HG03103 (cell line): ENCODE measurements around the gene NOLC1.
"Not testable (repeated sequence)": the region's sequence is repeated elsewhere in the genome, so short reads cannot be mapped to it uniquely, and the experiment has no call there.

Experiments
- ATAC-seq: cut with Tn5 transposase; IDR thresholded peaks from one replicate; pipeline ENCODE4 v1.9.1; 2021; ENCODE audit warnings: low read depth; ENCODE audit not compliant: unreplicated experiment

The NOLC1 gene

DNA sequence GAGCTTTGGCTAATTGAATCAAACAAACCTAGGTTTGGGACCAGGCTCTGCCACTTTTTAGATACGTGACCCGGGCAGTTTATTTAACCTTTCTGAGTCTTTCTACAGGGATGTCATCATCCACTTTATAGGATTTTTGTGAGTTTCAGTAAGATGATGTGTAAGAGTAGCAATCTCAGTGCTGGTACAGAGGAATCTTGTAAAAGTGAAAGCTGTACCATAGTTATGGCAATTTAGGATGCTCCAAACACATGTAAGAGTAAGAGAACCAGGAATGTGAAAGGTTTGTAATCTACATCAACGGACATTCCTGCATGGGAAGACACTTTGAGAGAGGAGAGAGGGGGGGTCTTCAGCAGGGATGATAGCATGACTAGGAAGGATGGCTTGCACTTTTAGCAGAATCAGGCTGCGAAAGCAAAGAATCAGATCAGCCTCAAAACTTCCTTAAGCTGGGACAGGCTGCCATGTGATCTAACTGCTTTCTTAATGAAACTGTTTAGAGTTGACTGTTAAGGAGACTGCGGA lies 968 bp downstream of the NOLC1 start:
- ATAC-seq: no peak

DNA sequence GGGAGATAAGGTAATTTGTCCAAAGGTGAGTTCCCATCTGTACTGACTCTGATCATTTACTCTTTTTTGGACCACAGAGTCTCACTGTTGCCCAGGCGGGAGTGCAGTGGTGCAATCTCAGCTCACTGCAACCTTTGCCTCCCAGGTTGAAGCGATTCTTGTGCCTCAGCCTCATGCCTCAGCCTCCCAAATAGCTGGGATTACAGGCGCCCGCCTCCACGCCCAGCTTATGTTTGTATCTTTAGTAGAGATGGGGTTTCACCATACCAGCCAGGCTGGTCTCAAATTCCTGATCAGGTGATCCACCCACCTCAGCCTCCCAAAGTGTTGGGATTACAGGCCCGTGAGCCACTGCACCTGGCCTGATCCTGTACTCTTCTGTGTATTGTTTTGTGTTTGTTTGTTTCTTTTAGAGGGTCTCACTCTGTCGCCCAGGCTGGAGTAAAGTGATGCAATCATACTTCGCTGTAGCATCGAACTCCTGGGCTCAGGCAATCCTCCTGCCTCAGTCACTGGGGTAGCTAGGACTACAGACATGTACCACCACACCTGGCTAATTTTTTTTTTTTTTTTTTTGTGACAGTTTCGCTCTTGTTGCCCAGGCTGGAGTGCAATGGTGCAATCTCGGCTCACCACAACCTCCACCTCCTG lies 2.4 kb downstream of the NOLC1 start:
- ATAC-seq: no peak

DNA sequence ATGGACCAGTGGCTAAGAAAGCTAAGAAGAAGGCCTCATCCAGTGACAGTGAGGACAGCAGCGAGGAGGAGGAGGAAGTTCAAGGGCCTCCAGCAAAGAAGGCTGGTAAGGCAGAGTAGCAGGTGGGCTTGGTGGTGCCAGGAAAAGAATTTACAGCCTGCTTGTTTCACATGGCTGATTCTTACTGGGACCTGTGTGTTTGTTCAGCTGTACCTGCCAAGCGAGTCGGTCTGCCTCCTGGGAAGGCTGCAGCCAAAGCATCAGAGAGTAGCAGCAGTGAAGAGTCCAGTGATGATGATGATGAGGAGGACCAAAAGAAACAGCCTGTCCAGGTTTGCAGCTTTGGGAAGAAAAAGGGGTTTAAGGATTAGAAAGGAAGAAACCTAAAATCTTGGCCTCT lies 5.0 kb downstream of the NOLC1 start:
- no peak for ATAC-seq

DNA sequence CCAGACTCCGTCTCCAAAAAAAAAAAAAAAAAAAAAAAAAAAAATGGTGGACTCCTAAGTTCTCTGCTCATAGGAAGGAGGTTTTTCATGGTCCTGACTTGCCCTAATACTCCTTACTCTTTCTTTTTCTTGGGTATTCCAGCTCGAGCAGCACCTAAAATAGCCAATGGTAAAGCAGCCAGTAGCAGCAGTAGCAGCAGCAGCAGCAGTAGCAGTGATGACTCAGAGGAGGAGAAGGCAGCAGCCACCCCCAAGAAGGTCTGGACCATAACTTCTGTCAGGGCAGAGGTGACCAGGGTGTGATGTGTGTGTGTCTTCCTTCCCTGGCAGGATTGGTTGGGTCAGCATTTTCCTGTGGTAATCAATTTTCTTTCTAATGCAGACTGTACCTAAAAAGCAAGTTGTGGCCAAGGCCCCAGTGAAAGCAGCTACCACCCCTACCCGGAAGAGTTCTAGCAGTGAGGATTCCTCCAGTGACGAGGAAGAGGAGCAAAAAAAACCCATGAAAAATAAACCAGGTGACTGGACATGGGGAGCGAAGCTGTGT lies 6.9 kb downstream of the NOLC1 start:
- no peak for ATAC-seq

DNA sequence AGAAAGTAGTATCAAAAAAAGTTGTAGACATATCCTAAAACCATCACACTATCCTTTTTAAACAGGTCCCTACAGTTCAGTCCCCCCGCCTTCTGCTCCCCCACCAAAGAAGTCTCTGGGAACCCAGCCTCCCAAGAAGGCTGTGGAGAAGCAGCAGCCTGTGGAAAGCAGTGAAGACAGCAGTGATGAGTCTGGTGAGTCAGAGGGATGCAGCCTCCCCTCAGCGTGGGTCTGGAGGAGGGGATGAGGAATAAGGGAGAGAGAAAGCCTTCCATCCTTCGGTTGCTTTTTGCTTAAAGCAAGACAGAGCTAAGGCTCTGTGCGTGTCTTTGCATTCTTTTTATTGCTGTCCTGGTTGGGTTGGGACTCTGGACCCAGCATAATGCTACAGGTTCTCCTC lies 7.6 kb downstream of the NOLC1 start:
- ATAC-seq: no peak

DNA sequence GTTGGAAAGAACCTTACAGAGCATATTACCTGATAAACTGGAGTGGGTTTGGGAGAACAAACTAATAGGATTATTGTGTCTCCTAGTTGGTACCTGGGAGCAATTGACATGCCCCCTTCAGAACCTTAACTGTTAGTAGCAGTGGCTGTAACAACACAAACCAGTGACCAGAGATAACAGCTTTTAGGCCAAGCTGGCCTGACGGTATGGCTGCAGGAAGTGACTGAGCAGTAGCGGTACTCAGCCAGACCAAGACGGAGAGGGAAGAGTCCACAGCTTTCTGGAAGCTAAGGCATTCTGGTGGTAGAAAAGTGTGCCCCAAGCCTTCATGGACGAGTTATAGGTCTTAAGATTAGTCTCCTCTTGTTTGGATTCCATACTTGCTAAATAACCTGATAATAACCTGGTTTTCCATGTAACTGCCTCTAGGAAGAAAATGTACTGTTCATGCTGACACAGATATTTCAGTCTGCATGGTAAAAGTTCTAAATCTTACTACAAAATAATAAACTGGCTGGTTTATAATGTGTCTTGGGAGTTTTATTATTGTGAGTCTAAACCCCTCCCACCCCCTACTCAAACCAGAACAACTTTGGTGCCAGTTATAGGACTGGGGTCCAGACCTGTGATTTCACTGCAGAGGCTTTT lies 11.3 kb downstream of the NOLC1 start:
- ATAC-seq: no peak

DNA sequence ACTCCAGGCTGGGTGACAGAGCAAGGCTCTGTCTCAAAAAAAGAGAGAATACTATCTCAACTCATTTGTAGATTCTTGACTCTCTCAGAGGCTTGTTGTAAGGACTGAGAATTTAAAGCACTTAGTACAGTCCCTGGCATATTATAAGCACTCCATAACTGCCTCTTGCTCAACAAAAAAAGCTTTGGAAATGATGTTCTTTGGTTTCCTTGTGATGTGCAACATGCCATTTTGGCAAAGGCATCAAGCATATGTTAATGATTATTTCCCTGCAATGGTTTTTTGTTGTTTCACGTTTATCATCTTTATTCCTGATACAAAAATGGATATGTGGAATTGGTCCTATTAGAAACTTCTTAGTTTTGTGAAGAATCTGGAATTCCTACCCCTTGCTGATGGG lies 15.7 kb downstream of the NOLC1 start:
- ATAC-seq: no peak

DNA sequence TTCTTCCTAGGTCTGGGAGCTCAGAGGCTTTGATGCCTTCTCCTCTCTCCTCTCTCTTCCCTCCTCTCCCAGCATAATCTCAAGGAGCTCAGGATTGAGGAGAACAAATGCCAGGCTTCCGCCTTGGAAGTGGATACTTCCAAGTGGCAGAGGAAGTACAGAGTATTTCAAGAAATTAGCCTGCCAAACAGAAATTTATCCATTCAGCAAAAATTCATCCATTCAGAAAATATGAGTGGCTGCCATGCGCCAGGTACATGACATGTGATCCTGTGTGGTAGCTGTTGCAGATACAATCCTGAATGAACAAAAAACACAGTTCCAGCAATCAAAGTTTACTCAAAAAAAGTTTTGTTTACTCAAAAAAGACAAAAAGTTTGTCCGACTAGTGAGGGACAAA lies 18.4 kb downstream of the NOLC1 start:
- ATAC-seq: no peak

DNA sequence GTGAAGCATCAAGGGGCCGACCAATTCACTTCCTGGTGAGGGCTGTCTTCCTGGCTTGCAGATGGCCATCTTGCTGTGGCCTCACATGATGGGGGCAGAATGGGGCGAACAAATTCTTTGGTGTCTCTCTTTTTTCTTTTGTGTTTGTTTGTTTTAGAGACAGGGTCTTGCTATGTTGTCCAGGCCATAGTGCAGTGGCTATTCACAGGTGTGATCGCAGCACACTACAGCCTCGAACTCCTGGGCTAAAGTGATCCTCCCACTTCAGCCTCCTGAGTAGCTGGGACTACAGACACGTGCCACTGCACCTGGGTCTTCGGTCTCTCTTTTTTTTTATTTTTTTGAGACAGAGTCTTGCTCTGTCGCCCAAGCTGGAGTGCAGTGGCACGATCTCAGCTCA lies 20.1 kb downstream of the NOLC1 start:
- no peak for ATAC-seq

DNA sequence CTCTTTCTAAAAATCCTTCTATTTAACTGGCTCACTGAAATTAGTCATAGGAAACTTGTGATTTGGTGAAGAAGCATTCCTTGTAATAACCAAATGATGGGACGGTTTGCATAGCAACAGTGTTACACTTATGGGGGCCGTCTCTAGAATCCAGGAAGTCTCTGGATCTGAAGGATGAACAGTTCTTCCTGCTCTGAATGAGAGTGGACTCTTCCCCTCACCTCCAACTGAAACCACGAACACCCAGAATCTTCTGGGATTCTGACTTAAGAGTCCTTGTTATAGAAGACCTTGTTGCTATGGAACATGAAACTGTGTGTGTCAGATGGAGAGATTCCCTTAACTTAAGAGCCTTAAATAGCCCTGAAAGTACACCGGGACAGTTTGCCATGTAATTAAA lies 23.2 kb downstream of the NOLC1 start:
- ATAC-seq: no peak

DNA sequence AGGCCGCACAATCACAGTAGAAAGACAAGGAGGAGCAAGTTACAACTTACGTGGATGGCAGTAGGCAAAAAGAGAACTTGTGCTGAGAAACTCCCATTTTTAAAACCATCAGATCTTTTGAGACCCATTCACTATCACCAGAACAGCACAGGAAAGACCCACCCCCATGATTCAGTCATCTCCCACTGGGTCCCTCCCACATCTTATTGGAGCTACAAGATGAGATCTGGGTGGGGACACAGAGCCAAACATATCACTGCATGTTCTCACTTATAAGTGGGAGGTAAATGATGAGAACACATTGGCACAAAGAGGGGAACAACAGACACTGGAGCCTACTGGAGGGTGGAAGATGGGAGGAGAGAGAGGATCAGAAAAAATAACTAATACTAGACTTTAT lies 32.4 kb downstream of the NOLC1 start:
- no peak for ATAC-seq

DNA sequence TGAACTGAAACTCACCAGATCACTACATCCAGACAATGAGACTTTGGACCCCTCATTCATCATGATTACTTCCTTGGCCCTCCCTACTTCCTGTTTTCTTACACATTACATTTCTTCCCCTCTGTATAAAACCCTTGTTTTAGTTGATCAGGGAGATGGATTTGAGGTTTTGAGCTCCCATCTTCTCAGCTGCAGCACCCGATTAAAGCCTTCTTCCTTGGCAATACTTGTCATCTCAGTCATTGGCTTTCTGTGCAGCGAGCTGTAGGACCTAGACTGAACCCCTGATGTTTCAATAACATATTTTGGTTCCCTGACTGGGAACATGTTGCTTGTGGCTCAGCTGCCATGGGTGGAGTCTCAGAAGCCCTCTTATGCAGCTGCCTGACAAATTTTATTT lies 33.1 kb downstream of the NOLC1 start:
- no peak for ATAC-seq

DNA sequence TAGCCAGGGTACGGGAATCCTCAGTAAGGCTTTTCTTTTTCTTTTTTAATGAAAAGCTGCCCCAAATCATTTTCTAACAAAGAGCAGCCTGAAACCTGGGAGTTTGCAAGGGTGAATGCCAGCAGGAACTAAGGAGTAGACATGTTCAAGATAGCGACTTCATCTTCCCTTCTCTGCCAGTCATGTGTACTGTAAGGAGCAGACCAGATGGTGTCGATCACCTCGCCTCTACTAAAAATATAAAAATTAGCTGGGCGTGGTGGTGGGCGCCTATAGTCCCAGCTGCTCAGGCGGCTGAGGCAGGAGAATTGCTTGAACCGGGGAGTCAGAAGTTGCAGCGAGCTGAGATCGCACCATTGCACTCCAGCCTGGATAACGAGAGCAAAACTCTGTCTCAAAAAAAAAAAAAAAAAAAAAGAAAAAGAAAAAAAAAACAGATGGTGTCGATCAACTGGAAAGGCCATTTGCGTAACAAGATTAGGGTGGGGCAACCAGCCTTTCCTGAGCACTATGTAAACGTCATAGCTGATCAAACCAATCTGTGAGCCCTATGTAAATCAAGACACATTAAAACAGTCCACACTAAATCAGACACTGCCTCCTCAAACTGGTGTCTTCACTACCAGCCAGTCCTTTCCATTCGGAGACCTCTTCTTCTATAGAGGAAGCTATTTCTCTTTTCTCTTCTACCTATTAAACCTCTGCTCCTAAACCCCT lies 33.8 kb downstream of the NOLC1 start:
- no peak for ATAC-seq

DNA sequence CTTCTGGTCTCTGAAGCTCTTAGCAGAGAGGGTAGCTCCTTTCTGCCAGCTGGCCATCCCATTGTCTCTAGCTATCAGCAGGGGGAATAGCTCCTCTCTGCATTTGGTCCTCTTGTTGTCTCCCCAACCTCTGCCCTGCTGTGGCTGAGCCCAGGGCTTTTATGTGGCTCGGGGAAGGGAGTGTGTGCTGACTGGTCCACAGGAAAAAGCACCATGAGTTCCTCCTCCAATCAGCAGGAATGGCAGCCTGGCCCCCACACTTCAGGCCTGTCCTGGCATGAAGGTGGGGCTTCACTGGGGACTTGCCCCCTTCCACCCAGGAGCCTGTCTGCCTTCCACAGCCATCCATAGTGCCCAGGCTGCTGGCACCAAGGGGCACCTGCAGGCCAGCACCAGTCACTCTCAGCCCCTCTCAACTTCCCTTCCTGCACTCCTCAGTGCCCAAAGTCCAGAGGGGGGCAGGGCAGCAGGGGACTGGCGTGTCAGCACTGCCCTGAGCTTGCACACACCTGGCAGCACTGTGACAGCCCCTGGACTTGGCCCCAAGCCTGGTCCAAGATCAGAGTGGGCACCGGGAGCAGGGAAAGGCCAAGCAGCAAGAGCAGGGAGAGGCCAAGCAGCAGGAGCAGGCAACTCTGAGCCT lies 36.2 kb downstream of the NOLC1 start:
- ATAC-seq: no peak

DNA sequence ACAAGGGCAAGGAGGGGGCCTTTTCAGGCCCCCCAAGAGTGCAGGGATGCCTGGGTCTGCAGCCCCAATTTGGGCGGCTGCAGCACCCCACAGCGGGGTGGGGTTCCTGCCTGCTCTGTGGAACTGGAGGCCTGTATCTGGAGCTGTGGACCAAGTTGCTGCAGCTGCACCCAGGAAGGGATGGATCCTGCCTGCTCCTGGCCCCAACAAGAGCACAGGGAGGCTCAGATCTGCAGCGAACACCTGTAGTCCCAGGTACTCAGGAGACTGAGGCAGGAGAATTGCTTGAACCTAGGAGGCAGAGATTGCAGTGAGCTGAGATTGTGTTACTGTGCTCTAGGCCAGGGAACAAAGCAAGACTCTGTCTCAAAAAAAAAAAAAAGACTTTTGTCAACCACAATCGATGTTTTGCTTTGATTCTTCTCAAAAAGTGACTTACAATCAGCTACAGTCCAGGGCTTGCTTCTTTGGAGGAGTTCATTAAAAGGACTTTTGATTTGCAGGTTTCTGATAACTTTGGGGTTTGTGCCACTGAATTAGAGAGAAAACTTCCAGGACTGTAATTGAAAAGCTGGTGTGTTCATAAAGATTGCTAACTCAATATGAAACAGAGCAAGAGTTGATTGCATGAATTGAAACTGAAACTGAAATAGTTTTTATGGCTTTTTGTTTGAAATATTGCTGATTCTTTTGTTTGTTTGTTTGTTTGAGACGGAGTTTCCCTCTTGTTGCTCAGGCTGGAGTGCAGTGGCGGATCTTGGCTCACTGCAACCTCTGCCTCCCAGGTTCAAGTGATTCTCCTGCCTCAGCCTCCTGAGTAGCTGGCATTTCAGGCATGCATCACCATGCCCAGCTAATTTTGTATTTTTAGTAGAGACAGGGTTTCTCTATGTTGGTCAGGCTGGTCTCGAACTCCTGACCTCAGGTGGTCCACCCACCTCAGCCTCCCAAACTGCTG lies 37.0 kb downstream of the NOLC1 start:
- ATAC-seq: not testable (repeated sequence)

DNA sequence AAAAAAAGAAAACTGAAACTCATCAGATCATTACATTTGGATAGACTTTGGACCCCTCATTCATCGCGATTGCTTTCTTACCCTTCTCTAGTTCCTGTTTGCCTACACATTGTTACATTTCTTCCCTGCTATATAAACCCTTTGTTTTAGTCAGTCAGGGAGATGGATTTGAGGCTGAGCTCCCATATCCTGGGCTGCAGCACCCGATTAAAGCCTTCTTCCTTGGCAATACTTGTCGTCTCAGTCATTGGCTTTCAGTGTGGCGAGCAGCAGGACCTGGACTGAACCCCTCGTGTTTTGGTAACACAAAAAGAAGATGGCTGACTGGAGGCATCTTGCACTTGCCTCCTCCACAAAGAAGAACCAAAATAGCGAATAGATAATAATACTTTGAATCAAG lies 39.8 kb downstream of the NOLC1 start:
- no peak for ATAC-seq

DNA sequence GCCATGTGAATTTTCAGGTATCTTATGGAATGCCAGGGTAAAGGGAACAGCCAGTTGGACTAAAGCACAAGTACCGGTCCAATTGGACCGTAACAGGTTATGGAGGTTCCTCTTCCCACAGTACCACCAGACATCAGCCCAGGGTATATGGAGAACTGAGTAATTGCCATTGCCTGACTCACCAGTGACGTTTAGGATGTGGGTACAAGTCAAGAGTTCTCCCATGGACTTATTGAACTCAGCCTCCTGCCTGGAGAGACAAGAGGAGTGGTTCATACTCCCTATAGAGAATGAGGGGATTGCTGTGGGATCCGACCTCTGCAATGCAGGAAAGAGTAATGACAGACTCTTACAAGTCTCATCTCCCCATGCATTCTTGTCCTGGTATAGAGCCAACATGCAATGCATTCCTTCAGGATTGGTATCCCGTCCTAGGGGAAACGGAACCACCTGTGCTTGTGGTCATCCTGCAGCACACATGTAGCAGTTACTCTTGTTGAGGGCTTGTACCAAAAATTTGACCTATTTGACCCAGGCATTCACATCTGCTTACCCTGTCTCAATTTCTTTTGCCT lies 43.2 kb downstream of the NOLC1 start:
- no peak for ATAC-seq

DNA sequence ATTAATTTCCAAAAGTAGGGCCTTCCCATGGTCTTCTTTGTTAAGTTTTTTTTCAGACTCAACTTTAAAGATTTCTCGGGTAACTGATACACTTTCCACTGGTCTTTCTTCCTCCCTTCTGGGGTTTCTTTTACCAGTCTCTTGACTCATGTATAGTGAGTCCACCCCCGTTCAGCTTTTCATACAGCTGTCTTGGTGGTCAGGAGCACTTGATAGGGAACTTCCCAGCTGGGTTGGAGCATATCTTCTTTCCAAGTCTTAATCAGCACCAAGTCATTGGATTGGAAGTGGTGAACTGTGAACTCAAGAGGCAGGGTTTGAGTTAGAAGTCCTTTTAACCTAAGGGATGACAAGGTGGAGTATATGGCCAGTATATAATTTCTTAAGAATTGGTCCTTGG lies 44.7 kb downstream of the NOLC1 start:
- ATAC-seq: no peak

DNA sequence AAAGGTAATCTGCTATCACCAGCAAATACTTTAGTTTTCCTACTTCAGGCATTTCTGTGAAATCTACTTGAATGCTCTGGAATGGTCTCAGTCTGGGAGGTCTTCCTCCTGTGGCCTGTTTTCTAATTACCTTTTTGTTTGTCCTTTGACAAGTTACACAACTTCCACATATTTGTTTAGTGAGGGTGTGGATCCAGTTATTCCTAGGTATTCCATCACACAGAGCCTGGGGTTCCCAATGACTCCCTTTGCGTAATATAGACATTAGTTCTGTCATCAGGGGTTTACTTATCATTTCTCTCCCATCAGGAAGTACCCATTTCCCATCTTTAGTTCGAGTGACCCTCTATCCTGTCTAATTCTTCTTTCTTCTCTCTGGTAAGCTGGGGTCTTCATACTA lies 45.8 kb downstream of the NOLC1 start:
- ATAC-seq: no peak
